Mucosa of descending colon (tissue), 3 donors: Measurements from ENCODE around the gene COTL1. TPM values are rescaled to one million over a fixed set of nuclear protein-coding genes. Genes with fewer than 3 reads are reported as not detected.

Experiments
- ATAC-seq: fragments of 200-7000 bp; cut with Tn5 transposase; one replicate; pipeline ENCODE4 v1.9.1; 2020; ENCODE audit warnings: mild to moderate bottlenecking, moderate library complexity
- DNase-seq, 3 donors: peaks; one replicate each; pipeline ENCODE4 v3.0.0-alpha.2; 2020
- H3K36me3 ChIP-seq: fragments of 200-600 bp; one replicate; pipeline ENCODE4 v1.8.0; 2021; ENCODE audit warnings: low read depth, mild to moderate bottlenecking
- H3K4me1 ChIP-seq: fragments of 200-600 bp; one replicate; pipeline ENCODE4 v1.8.0; 2021; ENCODE audit warnings: low read depth, mild to moderate bottlenecking
- H3K4me3 ChIP-seq: fragments of 200-600 bp; one replicate; pipeline ENCODE4 v1.8.0; 2021; ENCODE audit warnings: mild to moderate bottlenecking
- H3K9me3 ChIP-seq: fragments of 200-600 bp; one replicate; pipeline ENCODE4 v1.8.0; 2021; ENCODE audit warnings: mild to moderate bottlenecking
- intact Hi-C, 2 donors: fragments of 100-400 bp; cut with DNase I in 1 of 2; cut with micrococcal nuclease in 1 of 2; formaldehyde crosslinking; loops; one replicate each; pipeline versions ENCODE4 v1.11.0 to v1.11.1; 2022; cut with DNase I, micrococcal nuclease
- total RNA-seq, 3 donors: library from RNA; stranded (reverse); fragmentation: NEBNext Ultra II Directional in 2 of 3; extraction: Animal tissue kit (Norgen Biotek cat#: 25700) in 2 of 3; gene quantifications; one replicate each; pipeline versions ENCODE4 v1.2.1 to v1.2.4, GENCODE V29; 2021 to 2023
- TF ChIP-seq, protein P1 (sequence below): fragments of 200-600 bp; IDR thresholded peaks from one replicate; pipeline ENCODE4 v1.8.0; 2022; ENCODE audit warnings: antibody characterized with exemption, mild to moderate bottlenecking
- donor health status: DM: no; HTN: no; CAD: no; lungs with moderate emphysema.
- donor health status: DM: no; HTN: no; CAD: no.
- donor health status: DM: no; HTN: yes; CAD: no.

COTL1 gene
- total RNA-seq, 3 donors from 2014 or later, result 52.8 to 120 (median 56.8) TPM

DNA sequence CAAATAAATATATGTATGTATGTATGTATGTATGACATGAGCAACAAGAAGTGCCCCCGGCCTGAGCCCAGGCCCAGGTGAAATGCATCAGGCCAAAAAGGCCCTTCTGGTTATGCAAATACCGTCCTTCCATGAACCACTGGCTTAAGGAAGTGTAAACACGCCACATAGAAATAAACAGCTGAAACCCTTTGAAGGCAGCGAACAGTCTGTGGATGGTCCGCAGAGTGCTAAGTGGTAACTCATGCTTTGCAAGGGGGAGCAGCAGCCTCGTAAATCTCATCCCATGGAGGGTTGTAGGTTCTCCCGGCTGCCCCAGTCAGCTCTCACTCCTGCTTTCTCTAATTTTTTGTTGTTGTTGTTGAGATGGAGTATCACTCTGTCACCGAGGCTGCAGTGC, 36.7 kb downstream of the COTL1 start:
- H3K36me3 ChIP-seq, result no peaks in the 10 kb centered on the region
- H3K4me3 ChIP-seq, result no peak overlapping the region
- ATAC-seq (no peak), DNase-seq (peak in 1 of 3 donors; percentile 17)
- no peaks in the 10 kb centered on the region for H3K9me3 ChIP-seq
- intact Hi-C loops, result no loop called here
- no peaks in the 10 kb centered on the region for H3K4me1 ChIP-seq
- TF ChIP-seq, protein P1, sequence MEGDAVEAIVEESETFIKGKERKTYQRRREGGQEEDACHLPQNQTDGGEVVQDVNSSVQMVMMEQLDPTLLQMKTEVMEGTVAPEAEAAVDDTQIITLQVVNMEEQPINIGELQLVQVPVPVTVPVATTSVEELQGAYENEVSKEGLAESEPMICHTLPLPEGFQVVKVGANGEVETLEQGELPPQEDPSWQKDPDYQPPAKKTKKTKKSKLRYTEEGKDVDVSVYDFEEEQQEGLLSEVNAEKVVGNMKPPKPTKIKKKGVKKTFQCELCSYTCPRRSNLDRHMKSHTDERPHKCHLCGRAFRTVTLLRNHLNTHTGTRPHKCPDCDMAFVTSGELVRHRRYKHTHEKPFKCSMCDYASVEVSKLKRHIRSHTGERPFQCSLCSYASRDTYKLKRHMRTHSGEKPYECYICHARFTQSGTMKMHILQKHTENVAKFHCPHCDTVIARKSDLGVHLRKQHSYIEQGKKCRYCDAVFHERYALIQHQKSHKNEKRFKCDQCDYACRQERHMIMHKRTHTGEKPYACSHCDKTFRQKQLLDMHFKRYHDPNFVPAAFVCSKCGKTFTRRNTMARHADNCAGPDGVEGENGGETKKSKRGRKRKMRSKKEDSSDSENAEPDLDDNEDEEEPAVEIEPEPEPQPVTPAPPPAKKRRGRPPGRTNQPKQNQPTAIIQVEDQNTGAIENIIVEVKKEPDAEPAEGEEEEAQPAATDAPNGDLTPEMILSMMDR, result no peak

DNA sequence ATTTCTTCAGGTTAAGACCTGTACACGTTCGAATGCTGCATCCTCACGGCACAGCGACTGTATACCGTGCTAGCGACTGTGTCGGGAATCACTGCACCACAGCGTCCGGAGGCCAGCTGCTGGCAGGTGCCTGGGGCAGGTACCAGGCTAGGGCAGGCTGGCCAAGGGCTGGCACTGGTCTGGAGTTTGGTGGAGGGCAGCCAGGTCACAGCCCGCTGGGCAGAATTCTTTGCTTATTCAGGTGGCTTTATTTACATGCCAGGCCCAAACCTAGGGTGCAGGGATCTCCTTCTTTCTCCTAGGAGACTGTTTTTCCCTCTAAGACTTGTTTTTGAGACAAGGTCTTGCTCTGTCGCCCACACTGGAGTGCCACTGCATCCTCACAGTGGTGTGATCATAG, 37.9 kb downstream of the COTL1 start:
- DNase-seq (no peak), ATAC-seq (no peak)
- Histone ChIP-seq H3K4me1 (no peaks in the 10 kb centered on the region), H3K36me3 (no peaks in the 10 kb centered on the region), H3K9me3 (no peaks in the 10 kb centered on the region), H3K4me3 (no peak overlapping the region)
- TF ChIP-seq, protein P1, result no peak
- intact Hi-C loops, result no loop called here

DNA sequence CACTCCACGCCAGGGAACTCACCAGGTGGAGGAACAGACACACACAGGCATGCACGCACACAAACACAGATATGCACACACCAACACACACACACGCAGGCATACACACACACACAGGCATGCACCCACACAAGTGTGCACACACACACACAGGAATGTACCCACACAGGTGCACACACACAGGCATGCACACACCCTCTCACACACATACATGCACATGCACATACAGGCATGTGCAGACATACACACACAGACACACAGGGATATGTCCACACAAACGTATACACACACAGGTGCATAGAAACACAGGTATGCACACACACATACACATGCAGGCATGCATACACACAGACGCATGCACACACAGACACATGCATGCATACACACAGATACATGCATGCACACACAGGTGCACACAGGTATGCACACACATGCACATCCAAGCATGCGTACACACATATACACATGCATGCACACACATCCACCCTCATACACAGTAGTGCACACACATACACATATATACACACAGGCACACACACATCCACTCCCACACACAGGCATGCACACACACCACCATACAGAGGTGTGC, 39.2 kb downstream of the COTL1 start:
- Histone ChIP-seq H3K4me3 (no peak overlapping the region), H3K9me3 (no peaks in the 10 kb centered on the region), H3K36me3 (no peaks in the 10 kb centered on the region), H3K4me1 (no peaks in the 10 kb centered on the region)
- ATAC-seq (no peak), DNase-seq (no peak)
- intact Hi-C loops, result no loop called here
- TF ChIP-seq, protein P1, result no peak

DNA sequence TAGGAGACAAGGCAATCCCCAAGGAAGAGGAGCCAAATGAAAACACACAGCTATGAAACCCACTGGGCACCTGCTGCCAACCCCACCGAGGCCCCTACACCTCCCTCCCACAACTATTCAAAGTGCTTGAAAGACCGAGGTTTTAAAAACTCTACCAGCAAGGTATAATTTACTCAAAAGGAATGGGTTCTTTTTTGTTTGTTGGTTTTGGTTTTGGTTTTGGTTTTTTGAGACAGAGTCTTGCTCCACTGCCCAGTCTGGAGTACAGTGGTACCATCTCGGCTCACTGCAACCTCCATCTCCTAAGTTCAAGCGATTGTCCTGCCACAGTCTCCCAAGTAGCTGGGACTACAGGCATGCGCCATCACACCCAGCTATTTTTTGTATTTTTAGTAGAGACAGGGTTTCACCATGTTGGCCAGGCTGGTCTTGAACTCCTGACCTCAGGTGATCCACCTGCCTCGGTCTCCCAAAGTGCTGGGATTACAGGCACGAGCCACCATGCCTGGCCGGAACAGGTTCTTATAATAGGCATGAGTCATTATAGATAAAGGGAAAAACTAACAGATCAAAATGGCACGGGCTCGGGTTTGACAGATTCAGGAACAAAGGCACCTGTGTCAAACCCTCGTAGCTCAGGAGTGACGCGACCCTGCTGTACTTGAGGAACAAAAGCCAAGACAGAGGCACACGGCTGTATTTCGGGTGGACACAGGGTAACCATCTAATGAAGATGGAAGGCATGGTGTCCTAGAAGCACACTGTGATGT, 40.7 kb downstream of the COTL1 start:
- no peaks in the 10 kb centered on the region for H3K4me1 ChIP-seq
- TF ChIP-seq, protein P1, result no peak
- H3K36me3 ChIP-seq, result no peaks in the 10 kb centered on the region
- ATAC-seq, result peak; percentile 41
- H3K4me3 ChIP-seq, result no peak overlapping the region
- DNase-seq, result no peak
- H3K9me3 ChIP-seq, result no peaks in the 10 kb centered on the region
- intact Hi-C loops, result no loop called here

DNA sequence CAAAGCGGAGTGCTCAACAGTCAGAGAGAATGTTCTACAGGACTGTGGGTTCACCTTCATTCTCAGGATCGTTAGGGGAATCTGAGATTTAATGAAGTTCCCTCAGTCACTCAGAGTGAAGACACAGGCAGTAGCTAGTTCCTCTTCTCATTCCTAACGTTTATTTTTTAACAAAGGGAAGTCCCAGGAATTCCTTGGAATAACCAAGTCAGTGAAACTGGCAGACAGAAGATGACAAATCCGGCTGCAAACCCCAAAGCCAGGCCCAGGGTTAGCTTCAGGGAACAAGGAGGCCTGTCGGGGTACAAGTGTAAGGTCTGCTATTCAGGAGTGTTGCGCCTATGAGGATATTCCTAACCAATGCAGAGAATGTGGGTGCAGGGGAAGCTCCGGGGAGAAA, 42.0 kb downstream of the COTL1 start:
- TF ChIP-seq, protein P1, result no peak
- Histone ChIP-seq H3K4me3 (no peak overlapping the region), H3K4me1 (no peaks in the 10 kb centered on the region), H3K9me3 (no peaks in the 10 kb centered on the region), H3K36me3 (no peaks in the 10 kb centered on the region)
- DNase-seq (no peak), ATAC-seq (no peak)
- intact Hi-C loops, result no loop called here
